GM18507 (cell line): Measurements from ENCODE around the gene NDUFB10.
A peak's percentile ranks its signal among the peaks of the same experiment; 100 is the strongest.
"Not testable (repeated sequence)": the region's sequence is repeated elsewhere in the genome, so short reads cannot be mapped to it uniquely, and the experiment has no call there.

ENCODE experiments used
- DNase-seq: peaks from one replicate; pipeline ENCODE4 v3.0.0; 2011; ENCODE audit warnings: low read depth; ENCODE audit not compliant: insufficient read length; ENCODE audit errors: extremely low spot score
- FAIRE-seq: peaks from 2 replicates; lab custom pipeline; 2011; peaks lifted over from hg19 to GRCh38; lab: Jason Lieb, UNC

The NDUFB10 gene

GRCh38 chr16:1944612-1945199, 14.6 kb upstream of the NDUFB10 start:
- DNase-seq = no peak
- FAIRE-seq = no peak

DNA sequence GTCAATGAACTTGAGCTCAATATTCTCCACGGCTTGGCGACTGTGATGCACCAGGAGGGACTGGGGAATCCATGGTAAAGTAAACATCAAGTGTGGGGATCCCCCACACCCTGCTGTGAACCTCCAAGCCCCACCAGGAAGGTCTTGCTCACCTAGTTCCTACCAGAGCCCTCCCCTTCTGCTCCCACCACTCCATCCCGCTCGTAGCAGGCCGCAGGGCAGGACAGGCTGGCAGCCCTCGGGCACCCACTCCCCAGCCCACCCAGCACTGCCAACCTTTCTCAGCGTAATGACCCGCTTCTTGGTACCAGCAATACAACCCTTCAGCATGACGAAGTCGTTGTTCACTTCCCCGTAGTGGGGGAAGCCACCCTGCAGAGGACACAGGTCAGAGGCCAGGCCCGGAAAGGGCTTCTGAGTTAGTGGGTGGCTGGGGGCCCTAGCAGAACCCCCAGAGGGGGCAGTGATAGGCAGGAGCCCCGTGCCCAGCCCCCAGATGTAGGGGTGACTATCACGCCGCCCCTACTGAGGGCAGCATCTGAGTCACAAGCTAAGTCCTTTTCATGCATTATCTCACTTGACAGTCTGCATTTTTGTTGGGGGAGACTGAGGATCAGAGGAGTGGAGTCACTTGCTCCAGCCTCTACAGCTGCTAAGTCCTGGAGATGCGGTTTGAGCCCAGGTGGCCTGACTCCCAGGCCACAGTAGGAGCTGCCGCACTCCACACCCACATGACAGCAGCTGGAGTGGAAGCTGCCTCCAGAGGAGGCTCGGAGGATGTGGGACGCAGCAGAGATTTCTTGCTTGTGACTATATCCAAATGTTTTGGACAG, 13.6 kb upstream of the NDUFB10 start:
- FAIRE-seq (no peak), DNase-seq (no peak)

DNA sequence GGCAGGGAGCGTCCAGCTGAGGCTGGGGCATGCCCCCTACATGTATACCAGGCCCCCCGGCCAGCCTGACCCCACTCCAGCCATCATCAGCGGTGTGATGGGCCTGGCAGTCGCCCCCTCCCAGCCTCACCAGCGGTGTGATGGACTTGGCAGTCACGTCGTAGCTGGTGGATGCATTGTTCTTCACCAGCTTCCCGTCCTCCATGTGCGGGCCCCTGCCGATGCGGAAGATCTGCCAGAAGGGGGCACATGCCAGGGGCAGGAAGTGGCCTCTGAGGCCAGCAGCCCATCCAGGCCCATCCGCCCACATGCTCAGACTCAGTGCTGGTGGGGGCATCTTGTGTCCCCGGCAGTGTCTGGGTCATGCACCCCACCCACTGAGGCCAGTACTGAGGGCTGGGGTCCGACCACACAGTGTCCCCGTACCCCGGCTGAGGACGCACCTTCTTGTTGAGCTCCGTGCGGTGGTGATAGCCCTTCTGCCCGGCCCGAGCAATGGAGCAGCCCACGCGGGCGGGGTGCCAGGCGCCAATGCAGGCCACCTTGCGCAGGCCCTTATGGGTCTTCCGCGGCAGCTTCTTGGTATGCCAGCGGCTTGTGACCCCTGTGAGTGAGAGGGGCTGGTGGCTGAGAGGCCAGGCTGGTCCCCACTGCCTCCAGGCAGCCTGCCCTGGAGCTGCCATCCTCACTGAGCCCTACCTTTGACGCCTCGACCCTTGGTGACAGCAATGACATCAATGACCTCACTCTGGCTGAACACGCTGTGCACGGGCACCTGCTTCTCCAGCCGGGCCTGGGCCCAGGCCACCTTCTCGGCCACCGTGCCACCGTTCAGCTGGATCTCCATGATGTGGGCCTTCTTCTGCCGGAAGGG, 12.6 kb upstream of the NDUFB10 start:
- DNase-seq (no peak), FAIRE-seq (no peak)

- no peak for FAIRE-seq
- DNase-seq = no peak
Observed at GRCh38 chr16:1947369-1947670, 12.0 kb upstream of the NDUFB10 start.

DNA sequence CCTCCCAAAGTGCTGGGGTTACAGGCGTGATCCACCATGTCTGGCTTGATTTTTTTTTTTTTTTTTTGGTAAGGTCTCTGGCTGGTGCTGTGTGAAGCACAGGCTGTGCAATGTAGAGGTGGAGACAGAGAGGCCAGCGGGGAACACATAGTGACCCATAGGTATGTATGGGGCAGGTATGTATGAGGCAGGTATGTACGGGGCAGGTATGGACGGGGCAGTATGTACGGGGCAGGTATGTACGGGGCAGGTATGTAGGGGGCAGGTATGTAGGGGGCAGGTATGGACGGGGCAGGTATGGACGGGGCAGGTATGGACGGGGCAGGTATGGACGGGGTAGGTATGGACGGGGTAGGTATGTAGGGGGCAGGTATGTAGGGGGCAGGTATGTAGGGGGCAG, 9.8 kb upstream of the NDUFB10 start:
- FAIRE-seq = no peak
- DNase-seq = no peak

- no peak for DNase-seq
- no peak for FAIRE-seq
Observed at GRCh38 chr16:1950047-1950446, 9.3 kb upstream of the NDUFB10 start.

DNA sequence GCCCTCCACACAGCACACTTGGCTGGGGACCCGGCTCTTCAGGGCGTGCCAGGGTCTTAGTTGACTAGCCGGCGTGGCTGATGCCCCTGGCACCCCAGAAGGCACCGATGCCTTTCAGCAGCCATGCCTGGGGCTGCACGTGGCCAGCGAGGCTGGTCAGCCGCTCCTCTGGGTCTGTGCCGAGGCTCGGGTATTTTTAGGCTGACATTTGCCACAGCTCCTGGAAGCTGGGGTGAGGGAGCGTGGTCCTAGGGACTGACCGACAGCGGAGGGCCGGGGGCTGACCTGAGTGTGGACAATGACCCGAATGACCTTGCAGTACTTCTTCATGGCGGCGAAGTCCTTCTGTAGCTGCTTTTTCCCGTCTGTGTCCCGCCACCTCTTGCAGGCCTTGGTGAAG, 8.8 kb upstream of the NDUFB10 start:
- DNase-seq = no peak
- no peak for FAIRE-seq

GRCh38 chr16:1953734-1954133, 5.6 kb upstream of the NDUFB10 start:
- FAIRE-seq (no peak), DNase-seq (no peak)

- DNase-seq, FAIRE-seq: not testable (repeated sequence)
Observed at GRCh38 chr16:1957434-1958142, 1.8 kb upstream of the NDUFB10 start.

DNA sequence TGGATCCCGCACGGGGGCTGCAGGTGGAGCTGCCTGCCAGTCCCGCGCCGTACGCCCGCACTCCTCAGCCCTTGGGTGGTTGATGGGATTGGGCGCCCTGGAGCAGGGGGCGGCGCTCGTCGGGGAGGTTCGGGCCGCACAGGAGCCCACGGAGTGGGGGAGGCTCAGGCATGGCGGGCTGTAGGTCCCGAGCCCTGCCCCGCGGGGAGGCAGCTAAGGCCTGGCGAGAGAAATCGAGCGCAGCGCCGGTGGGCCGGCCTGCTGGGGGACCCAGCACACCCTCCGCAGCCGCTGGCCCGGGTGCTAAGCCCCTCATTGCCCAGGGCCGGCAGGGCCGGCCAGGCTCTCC, 1.2 kb upstream of the NDUFB10 start:
- DNase-seq, FAIRE-seq: not testable (repeated sequence)

DNA sequence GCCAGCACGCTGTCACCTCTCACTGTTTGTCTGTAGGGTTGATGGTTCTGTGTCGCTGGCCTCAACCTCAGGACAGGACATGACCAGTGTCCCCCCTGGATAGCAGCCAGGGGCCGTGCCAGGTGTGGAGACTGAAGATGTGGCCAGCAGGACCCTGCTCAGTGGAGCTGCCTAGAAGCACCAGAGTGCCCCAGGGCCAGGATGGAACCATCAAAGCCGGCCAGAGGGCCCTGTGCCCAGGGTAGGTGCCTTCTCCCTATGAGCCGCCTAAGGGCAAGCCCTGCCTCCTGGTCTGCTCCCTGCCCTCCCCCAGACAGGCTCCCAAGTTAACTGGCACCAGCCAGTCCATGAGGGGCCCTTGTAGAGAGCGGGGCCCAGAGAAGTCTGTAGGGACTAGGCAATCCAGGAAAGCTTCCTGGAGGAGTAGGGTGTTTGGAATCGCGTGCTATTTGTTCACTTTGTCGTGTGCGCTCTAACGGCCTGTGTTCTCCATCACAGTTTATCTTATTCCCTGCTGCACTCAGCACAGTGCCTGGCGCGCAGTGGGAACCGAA, 546 bp upstream of the NDUFB10 start:
- DNase-seq (no peak), FAIRE-seq (no peak)

DNA sequence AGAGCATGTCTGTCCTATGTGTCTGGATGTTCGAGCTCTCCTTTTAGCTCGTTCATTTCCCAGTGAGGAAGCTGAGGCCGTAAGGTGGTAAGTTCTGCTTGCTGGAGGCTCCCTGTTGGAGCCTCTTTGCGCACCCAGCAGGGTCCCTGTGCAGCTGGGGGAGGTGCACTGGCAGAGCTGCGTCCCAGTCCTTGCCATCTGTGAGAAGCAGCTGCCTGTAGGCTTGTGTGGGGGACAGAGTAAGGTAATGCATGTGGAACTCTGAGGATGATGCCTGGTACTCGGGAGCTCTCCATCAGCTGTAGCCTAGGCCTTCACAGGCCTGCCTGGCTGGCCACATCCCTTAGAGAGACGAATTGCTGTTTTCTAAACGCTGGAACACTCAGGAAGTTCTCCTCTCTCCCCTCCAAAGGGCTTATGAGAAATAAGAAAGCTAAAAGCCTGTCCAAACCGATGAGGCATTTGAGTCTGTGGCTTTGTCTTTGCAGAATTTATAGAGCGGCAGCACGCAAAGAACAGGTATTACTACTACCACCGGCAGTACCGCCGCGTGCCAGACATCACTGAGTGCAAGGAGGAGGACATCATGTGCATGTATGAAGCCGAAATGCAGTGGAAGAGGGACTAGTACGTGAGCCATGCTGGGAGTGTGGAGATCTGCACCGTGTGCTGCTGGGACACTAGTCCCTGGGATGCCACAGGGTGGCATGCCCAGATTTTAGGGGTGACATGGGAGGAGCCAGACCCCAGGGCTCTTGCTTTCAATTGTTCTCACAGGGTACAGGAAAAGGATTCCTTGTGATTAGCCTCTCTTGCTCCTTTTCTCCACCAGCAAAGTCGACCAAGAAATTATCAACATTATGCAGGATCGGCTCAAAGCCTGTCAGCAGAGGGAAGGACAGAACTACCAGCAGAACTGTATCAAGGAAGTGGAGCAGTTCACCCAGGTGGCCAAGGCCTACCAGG, 1.6 kb downstream of the NDUFB10 start:
- DNase-seq = no peak

DNA sequence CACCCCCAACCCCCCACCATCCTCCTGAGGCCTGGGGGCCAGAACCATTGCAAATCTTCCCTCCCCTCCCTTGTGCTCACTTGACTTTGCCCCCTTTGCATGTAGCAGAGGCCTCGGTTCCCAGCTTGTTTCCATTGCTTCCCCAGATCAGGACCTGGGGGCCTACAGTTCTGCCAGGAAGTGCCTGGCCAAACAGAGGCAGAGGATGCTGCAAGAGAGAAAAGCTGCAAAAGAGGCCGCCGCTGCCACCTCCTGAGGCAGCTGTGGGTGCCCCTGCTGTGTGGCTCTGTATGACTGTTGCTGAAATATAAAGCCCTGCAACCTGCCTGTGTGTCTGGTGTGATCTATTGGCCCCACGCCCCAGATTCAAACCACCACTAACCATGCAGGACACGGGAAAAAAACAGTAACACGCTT, 2.3 kb downstream of the NDUFB10 start:
- FAIRE-seq = no peak
- no peak for DNase-seq

More for the DNA sequence above, 1.6 kb downstream of the NDUFB10 start:
- FAIRE-seq = peak; percentile 73

GRCh38 chr16:1962161-1963153, 3.1 kb downstream of the NDUFB10 start:
- not testable (repeated sequence) for FAIRE-seq, DNase-seq

DNA sequence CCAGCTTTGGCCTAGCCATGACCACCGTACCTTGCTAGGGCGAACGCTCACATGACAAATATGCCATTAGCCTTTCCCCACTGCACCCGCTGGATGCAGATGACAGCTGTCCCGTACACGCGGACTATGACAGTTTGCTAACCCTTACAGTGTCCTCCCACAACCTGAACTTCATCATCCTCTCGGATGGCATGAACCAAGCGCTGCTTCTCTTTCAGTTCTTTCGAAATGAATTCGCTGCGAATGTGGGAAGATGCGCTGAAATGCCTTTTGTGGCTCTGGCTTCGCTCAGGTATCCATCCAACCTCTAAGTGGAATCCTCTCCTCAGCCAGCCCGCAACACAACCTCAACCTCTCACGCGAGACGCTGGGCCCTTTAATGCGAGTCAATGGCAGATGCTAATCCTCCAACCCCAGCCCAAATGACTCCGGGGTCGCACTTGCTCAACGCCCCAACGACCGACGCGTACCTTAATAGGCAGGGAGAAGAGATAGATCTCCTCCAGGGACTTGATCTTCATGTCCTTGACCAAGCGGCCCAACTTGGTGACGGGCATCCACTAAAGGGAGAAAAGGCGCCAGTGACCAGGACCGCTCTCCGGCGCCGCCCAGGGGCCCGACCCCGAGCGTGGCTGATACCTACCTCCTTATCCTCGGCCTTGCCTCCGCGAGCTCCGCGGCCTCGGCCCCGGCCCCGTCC, 4.6 kb downstream of the NDUFB10 start:
- FAIRE-seq (no peak), DNase-seq (no peak)

- peak; percentile 99 for FAIRE-seq
Observed at GRCh38 chr16:1964506-1965395, 5.4 kb downstream of the NDUFB10 start, which contains the start of gene RPS2. Gene RPS2, minus strand, starts transcription at chr16:1964826. Its CDS starts 201 bp downstream, at chr16:1964625.

More at GRCh38 chr16:1964506-1965395, 5.4 kb downstream of the NDUFB10 start, which contains the start of gene RPS2:
- DNase-seq = peak; percentile 100
